Hematopoietic multipotent progenitor cell treated with erythropoietin and hydrocortisone succinate and interleukin-3 and kit ligand, for 4 days (in vitro differentiated cells): ENCODE data around the gene ZNF83.
"Not testable (repeated sequence)": the region's sequence is repeated elsewhere in the genome, so short reads cannot be mapped to it uniquely, and the experiment has no call there.

Source experiments
- DNase-seq: peaks from one replicate; pipeline ENCODE4 v3.0.0-alpha.2; 2015

ZNF83 gene

GRCh38 chr19:52638601-52639000 is 446 bp upstream of the ZNF83 start:
- no peak for DNase-seq

GRCh38 chr19:52635786-52636570 is 2.2 kb downstream of the ZNF83 start:
- no peak for DNase-seq

- DNase-seq: not testable (repeated sequence)
Measured at GRCh38 chr19:52627441-52627840, 10.7 kb downstream of the ZNF83 start.

- peak; percentile 59 for DNase-seq
Measured at GRCh38 chr19:52626915-52627314, 11.2 kb downstream of the ZNF83 start.

DNA sequence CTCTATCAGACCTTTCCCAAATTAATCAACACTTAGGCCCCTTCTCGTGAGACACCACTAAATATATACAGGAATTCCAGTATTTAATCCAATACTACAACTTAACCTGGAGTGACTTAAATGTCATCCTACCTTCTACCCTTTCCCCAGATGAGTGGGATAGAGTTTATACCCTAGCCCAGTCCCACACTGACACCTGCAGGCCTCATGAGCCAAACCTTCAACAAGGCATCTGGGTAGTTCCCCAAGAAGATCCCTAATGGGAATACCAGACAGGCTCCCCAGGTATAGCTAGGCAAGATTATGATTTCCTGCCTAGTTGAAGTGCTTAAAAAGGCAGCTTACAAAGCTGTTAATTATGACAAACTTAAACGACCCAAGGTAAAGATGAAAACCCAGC is 15.9 kb downstream of the ZNF83 start:
- DNase-seq: no peak

- no peak for DNase-seq
Measured at GRCh38 chr19:52621376-52621775, 16.8 kb downstream of the ZNF83 start.

- no peak for DNase-seq
Measured at GRCh38 chr19:52613299-52613906, 24.8 kb downstream of the ZNF83 start.

DNA sequence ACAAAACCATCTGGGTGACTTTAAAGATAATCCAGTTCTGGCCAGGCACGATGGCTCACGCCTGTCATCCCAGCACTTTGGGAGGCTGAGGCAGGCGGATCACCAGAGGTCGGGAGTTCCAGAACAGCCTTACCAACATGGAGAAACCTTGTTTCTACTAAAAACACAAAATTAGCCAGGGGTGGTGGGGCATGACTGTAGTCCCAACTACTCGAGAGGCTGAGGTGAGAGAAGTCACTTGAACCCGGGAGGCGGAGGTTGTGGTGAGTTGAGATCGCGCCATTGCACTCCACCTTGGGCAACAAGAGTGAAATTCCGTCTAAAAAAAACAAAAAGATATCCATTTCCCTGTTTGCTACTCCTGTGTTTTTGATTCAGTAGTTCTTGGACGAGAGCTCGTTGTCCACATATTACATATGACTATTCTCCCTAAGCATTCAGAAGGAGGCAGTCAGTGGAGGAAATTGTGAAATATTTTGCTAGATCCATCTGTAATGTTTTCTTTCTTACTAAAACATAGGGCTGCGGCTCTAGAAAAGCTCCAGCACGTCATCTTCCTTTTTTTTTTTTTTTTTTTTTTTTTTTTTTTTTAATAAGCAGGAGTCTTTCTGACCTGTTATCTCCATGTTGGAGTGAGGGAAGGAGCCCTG is 34.5 kb downstream of the ZNF83 start:
- peak; percentile 27 for DNase-seq

- DNase-seq: no peak
Measured at GRCh38 chr19:52602941-52603340, 35.2 kb downstream of the ZNF83 start.

- peak; percentile 47 for DNase-seq
Measured at GRCh38 chr19:52601974-52602366, 36.2 kb downstream of the ZNF83 start.

DNA sequence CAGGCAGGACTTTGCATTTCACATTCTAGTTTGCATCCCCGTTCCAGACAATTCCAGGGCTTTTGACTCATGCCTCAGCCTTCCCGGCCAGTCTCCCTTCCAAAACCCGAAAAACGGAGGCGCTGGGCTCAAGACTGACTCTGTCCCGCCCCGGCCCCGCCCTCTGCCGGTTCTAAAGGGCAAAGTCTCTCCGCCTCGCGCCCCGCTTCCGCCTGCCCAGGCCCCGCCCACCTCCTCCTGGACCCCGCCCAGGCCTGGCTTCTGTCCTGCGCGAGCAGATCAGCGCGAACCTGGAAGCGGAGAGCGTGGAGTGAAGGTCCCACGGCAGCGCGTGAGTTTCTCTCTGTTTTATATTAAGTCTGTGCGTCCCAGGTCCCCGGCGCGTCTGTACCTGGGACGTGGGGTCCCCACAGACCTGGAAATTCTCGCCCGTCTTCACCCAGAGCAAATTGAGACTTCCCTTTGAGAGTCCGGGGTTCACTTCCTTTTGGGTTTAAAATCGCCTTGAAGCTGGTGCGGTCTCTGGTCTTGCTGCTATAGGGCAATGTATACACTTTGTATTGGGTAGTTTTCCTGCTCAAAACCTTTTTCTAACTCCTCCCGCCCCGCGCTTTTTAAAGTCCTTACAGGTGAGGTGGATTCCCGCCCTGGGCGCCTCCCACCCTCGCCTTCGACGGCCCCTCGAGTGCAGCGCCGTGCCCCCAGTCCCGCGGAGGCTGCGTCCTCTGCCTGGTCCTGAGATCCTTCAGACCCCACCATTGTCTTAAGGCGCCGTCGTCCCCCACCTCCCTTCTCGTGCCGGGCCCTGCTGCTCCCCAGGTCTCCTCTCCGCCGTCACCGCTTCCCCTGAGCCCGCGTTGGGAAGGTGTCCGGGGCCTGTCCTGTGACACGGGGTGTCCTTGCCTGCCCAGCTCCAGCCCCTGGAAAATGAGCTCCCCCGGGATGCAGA is 36.9 kb downstream of the ZNF83 start:
- peak; percentile 96 for DNase-seq

- peak; percentile 42 for DNase-seq
Measured at GRCh38 chr19:52600639-52601024, 37.5 kb downstream of the ZNF83 start.

- no peak for DNase-seq
Measured at GRCh38 chr19:52599241-52599640, 38.9 kb downstream of the ZNF83 start.

- DNase-seq: not testable (repeated sequence)
Measured at GRCh38 chr19:52593441-52593840, 44.7 kb downstream of the ZNF83 start.

- peak; percentile 16 for DNase-seq
Measured at GRCh38 chr19:52592301-52592700, 45.9 kb downstream of the ZNF83 start.

- no peak for DNase-seq
Measured at GRCh38 chr19:52590728-52591127, 47.4 kb downstream of the ZNF83 start.

DNA sequence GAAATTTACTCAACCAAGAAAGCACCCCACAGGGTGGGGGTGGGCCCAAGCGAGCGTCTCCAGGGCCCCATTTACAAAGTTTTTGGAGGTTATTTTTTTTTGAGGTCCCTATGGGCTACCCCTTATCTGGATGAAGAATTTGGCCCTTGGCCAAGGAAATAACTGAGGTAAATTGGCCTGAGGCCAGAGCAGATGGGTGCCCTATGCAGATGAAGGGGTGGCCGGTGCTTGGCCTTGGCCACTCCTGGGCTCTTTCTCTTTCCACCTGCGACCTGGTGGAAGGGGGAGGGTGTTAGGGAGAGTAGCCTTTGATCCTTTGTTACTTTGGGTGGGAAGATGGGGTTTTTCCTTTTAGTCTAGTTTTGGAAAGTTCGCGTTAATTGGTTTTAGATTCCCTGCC is 52.6 kb downstream of the ZNF83 start:
- DNase-seq: no peak

DNA sequence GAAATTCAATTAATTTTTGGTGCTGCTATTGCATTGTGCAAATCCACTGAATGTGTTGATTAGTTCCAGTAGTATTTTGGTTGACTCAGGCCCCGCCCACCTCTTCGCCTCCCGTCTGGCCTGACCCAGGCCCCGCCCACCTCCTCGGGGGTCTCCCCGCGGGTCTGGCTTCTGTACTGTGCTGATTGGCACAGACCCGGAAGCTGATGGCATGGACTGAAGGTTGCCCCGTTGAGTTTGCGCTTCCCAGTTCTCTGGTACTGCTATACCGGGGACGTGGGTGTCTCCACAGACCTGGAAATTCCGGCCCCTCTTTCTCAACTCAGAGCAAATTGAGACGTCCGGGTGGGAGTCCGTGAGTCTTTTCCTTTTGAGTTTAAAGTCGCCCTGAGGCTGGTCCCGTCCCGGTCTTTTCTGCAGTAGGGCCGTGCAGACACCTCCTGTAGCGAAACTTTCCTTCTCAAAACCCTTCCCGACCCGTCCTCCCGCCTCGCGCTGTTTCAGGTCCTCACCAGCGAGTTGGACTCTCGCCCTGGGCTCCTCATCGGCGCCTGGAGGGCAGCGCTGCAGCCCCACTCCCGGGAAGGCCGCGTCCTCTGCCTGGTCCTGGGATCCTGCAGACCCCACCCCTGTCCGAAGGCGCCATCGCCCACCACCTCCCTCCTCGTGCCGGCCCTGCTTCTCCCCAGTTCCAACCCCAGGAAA is 53.3 kb downstream of the ZNF83 start:
- no peak for DNase-seq

DNA sequence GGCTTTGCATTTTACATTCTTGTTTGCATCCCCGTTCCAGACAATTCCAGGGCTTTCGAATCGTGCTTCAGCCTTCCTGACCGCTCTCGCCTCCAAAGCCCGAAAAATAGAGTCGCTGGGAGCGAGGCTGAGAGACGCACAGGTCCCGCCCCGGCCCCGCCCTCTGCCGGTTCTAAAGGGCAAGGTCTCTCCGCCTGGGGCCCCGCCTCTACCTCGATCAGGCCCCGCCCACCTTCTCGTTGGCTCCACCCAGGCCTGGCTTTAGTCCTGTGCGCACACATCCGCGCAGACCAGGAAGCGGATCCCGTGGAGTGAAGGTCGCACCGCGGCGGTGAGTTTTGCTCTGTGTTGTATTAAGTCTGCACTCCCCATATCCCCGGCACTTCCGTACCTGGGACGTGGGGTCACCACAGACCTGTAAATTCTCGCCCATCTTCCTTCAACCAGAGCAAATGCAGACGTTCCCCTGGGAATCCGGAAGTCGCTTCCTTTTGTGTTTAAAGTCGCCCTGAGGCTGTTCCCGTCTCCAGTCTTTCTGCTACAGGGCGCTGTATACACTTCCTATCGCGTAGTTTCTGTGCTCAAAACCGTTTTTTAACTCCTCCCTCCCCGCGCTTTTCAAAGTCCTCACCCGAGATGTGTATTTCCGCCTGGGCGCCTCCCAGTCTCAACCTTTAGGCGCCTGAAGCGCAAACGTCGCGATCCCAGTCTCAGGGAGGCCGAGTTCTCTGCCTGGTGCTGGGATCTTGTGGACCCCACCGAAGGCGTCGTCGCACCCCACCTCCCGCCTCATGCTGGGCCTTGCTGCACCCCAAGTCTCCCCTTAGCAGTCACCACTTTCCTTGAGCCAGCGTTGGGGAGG is 67.9 kb downstream of the ZNF83 start, which contains the start of gene ZNF701:
Gene ZNF701 (plus strand): TSS at position 288 of the 862 bp plus-strand sequence. CDS start 3,861 bp downstream, outside the sequence.
- DNase-seq: peak; percentile 96

GRCh38 chr19:52569638-52569999 is 68.5 kb downstream of the ZNF83 start:
- not testable (repeated sequence) for DNase-seq

- no peak for DNase-seq
Measured at GRCh38 chr19:52567921-52568320, 70.2 kb downstream of the ZNF83 start.
